ENCODE measurements around the gene AP1AR. TPM values are rescaled to one million over a fixed set of nuclear protein-coding genes. Genes with fewer than 3 reads are reported as not detected.
"Not testable (repeated sequence)": the region's sequence is repeated elsewhere in the genome, so short reads cannot be mapped to it uniquely, and the experiment has no call there.

AP1AR gene
- total RNA-seq, 1 experiment from 2014 or later = 34.6 TPM

GRCh38 chr4:112296949-112297880, 65.6 kb downstream of the AP1AR start, which contains the start of gene ALPK1:
ALPK1 (plus strand) TSS chr4:112297369.
- no peak for DNase-seq (ENCODE audit: low spot score)
- in situ Hi-C loops (cut with HindIII; ENCODE audit: low sequenced_read_pairs) = no loop called here

- in situ Hi-C loops (cut with HindIII; ENCODE audit: low sequenced_read_pairs) = no loop called here
- DNase-seq (ENCODE audit: low spot score) = no peak
Measured at GRCh38 chr4:112299721-112300120, 68.1 kb downstream of the AP1AR start.

DNA sequence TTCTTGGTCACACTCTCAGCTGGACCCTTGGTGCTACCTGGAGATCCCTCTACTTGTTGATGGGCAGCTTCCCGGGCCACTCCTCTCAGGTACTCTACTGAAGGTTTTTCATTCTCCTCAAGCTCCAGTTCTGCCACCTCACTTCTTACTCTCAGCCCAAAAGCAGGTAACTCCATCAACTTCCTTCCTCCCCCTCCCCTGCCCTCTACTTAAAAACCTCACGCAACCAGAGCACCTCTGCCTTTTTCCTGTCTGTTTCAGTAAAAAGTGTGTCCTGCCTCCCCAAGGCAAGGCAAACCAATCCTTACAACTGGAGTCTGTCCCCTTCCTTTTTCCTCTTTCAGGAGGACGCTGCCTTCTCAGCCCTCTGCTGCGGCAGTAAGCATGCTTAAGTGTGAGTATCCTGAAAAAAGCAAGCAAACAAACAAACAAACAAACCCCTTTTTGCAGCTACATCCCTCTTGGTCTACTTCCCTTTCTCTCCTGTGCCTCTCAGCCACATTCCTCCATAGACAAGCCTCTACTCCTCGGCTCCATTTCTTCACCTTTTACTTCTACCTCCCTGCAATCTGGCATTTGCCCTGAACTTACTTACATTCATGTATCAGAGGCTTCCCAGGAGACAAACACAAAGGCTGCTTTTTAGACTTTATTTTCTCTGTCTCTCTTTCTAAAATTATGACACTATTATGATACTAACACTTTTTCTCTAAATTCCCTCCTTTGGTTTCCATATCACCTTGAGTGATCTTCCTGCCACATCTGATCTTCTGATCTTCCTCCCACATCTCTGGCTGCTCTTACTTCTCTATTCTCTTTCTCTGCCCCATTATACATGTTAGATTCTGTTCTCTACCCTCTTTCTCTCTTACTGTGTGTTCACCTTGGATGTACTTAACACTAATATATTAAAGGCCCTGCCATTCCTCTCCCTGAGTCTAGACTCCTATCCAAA, 71.0 kb downstream of the AP1AR start:
- in situ Hi-C loops (cut with HindIII; ENCODE audit: low sequenced_read_pairs) = no loop called here

GRCh38 chr4:112305477-112305876, 73.9 kb downstream of the AP1AR start:
- in situ Hi-C loops (cut with HindIII; ENCODE audit: low sequenced_read_pairs); DNase-seq (ENCODE audit: low spot score): not testable (repeated sequence)

More for the DNA sequence above, 71.0 kb downstream of the AP1AR start:
- no peak for DNase-seq (ENCODE audit: low spot score)

DNA sequence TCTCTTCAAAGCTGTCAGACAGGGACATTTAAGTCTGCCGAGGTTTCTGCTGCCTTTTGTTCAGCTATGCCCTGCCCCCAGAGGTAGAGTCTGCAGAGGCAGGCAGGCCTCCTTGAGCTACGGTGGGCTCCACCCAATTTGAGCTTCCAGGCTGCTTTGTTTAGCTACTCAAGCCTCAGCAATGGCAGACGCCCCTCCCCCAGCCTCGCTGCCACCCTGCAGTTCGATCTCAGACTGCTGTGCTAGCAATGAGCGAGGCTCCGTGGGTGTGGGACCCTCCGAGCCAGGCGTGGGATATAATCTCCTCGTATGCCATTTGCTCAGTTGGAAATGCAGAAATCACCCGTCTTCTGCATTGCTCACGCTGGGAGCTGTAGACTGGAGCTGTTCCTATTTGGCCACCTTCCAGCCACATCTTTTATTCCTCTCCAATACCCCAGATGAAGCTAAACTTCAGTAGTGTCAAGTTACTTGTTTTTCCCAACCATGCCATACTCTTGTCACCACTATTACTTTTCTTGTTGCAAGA, 77.7 kb downstream of the AP1AR start:
- DNase-seq (ENCODE audit: low spot score); in situ Hi-C loops (cut with HindIII; ENCODE audit: low sequenced_read_pairs): not testable (repeated sequence)

DNA sequence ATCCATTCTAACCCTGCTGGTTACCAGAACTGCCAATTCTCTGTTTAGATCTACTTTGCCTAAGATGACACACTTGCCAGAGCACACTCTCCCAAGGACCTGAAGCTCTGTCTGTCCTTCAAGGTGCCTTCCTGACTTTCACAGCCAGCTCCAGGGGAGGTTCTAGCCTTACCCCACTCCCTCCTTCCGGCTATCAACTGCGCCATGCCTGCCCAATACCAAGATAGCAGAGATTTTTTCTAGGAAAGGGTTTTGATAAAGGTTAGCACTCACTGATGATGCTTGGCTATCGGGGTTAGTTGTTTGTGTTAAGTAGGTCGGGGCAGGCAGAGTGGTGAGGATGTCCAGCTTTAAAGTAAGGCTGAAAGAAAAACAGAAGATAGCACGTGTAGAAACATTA, 79.9 kb downstream of the AP1AR start:
- DNase-seq (ENCODE audit: low spot score) = no peak
- in situ Hi-C loops (cut with HindIII; ENCODE audit: low sequenced_read_pairs) = no loop called here

GRCh38 chr4:112312610-112313239, 81.1 kb downstream of the AP1AR start:
- no peak for DNase-seq (ENCODE audit: low spot score)
- in situ Hi-C loops (cut with HindIII; ENCODE audit: low sequenced_read_pairs) = no loop called here

DNA sequence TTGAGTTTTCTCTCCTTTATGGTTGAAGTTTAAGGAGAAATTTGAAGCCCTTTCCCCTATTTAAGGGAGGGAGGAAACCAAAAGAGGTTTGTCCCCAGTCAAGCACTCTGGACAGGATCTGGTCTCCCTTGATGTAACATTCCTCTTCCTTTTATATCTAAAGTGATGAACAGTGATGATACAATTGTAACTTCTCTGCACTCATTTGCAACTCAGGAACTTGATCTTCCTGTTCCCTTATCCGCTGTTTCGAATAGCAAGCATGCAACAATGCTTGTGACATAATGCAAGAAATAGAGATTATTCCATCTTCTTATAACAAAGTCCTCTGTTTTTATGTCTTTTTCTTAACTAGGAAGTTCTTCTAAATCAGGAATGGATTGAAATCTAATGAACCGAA, 83.9 kb downstream of the AP1AR start:
- no peak for DNase-seq (ENCODE audit: low spot score)
- in situ Hi-C loops (cut with HindIII; ENCODE audit: low sequenced_read_pairs) = no loop called here

DNA sequence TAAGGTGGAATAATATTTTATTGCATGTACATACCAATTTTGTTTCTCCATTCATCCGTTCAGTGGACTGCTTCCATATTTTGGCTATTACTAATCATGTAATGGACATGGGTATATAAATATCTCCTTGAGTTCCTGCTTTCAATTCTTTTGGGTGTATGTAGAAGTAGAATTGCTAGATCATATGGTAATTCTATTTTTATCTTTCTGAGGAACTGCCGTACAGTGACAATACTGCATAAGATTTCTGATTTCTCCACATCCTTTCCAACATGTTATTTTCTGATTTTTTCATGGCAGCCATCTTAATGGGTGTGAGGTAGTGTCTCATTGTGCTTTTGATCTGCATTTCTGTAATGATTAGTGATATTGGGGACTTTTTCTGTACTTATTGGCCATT, 84.8 kb downstream of the AP1AR start:
- no peak for DNase-seq (ENCODE audit: low spot score)
- in situ Hi-C loops (cut with HindIII; ENCODE audit: low sequenced_read_pairs) = no loop called here

DNA sequence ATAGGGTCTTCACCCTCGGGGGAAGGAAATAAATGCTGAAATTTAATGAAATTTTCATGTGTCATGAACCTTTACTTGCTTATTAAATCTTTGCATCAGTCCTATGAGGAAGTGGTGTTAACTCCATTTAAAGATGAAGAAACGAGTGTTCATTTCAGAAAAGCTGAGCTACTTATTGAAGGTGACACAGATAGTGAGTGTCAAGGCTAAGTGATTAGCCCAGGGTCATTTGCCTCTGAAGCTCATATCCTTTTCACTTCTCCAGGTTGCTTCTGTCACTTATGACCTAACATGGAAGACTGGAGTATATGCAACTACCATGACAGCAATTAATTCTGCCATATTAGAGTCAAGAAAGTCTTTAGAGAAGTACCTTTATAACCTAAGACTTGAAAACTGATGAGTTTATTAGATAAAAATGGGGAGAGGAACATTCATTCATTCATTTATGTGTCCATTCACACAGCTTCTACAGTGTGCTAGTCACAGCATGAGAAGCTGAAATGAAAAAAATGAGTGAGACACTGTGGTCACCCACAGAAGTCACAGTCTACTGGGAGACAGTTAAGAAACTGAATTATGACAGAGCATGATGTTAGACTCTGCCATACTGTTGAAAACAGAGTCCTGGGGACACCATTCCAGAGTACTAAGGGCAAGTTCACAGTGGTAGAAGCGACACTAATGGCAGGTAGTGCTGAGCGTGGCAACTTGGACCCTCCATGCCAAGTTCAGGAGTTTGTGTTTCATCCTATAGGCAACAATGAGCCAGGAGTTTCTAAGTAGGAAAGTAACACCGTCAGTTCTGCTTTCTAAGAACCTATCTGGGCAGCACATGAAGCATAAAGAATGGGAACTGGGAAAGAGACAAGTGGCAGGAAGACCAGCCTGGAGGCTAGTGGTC, 86.9 kb downstream of the AP1AR start:
- in situ Hi-C loops (cut with HindIII; ENCODE audit: low sequenced_read_pairs) = no loop called here
- DNase-seq (ENCODE audit: low spot score) = no peak

Other genes with a start within 250 kb of the AP1AR start
- 0.12 and 0.37 TPM in 2 replicates for gene FAM241A, start 86.3 kb upstream of the AP1AR start, total RNA-seq (2014; rRNA removed; shearing (Covaris generic))
- 0.62 and 7.0 TPM in 2 replicates for gene TIFA, start 54.1 kb downstream of the AP1AR start, total RNA-seq (2014; rRNA removed; shearing (Covaris generic))
- not detected in 2 replicates for gene ALPK1, start 65.6 kb downstream of the AP1AR start, total RNA-seq (2014; rRNA removed; shearing (Covaris generic))